BE2C (cell line): Measurements from ENCODE around the gene SYNDIG1.

Source experiments
- DNase-seq: peaks from one replicate; pipeline ENCODE4 v3.0.0-alpha.2; 2020
- H3K27me3 ChIP-seq: fragments of 250-450 bp; sonication (Bioruptor Pico); 2 replicates; pipeline ENCODE4 v1.5.1; 2020; ENCODE audit warnings: mild to moderate bottlenecking
- H3K36me3 ChIP-seq: fragments of 250-450 bp; sonication (Bioruptor Pico); 2 replicates; pipeline ENCODE4 v1.5.1; 2020; ENCODE audit warnings: mild to moderate bottlenecking
- H3K4me1 ChIP-seq: fragments of 250-450 bp; sonication (Bioruptor Pico); 2 replicates; pipeline ENCODE4 v1.5.1; 2020
- H3K4me3 ChIP-seq: 2 replicates; pipeline ENCODE4 v1.5.1; 2011; ENCODE audit warnings: low read depth, low read length
- H3K9me3 ChIP-seq: fragments of 250-450 bp; sonication (Bioruptor Pico); 2 replicates; pipeline ENCODE4 v1.5.1; 2020
- CTCF ChIP-seq: IDR thresholded peaks from 2 replicates; pipeline ENCODE4 v1.5.1; 2012; ENCODE audit warnings: mild to moderate bottlenecking, low read depth, low read length

The SYNDIG1 gene

GRCh38 chr20:24574797-24575196, 105.4 kb downstream of the SYNDIG1 start:
- Histone ChIP-seq H3K4me3 (no peak overlapping the region), H3K9me3 (no peaks in the 10 kb centered on the region), H3K36me3 (no peaks in the 10 kb centered on the region), H3K4me1 (no peaks in the 10 kb centered on the region), H3K27me3 (no peaks in the 10 kb centered on the region)
- DNase-seq: no peak
- TF ChIP-seq CTCF: no peak

- H3K9me3 ChIP-seq: no peaks in the 10 kb centered on the region
- H3K27me3 ChIP-seq: no peaks in the 10 kb centered on the region
- TF ChIP-seq CTCF: no peak
- no peaks in the 10 kb centered on the region for H3K4me1 ChIP-seq
- H3K4me3 ChIP-seq: no peak overlapping the region
- no peak for DNase-seq
- H3K36me3 ChIP-seq: no peaks in the 10 kb centered on the region
Observed at GRCh38 chr20:24575811-24576210, 106.4 kb downstream of the SYNDIG1 start.

GRCh38 chr20:24576447-24576846, 107.0 kb downstream of the SYNDIG1 start:
- Histone ChIP-seq H3K4me3 (no peak overlapping the region), H3K27me3 (no peaks in the 10 kb centered on the region), H3K4me1 (no peaks in the 10 kb centered on the region), H3K9me3 (no peaks in the 10 kb centered on the region), H3K36me3 (no peaks in the 10 kb centered on the region)
- no peak for TF ChIP-seq CTCF
- DNase-seq: no peak

- Histone ChIP-seq H3K4me3 (no peak overlapping the region), H3K9me3 (no peaks in the 10 kb centered on the region), H3K27me3 (no peaks in the 10 kb centered on the region), H3K36me3 (no peaks in the 10 kb centered on the region), H3K4me1 (no peaks in the 10 kb centered on the region)
- TF ChIP-seq CTCF: no peak
- DNase-seq: no peak
Observed at GRCh38 chr20:24577271-24577909, 108.0 kb downstream of the SYNDIG1 start.

GRCh38 chr20:24578567-24579415, 109.4 kb downstream of the SYNDIG1 start:
- Histone ChIP-seq H3K27me3 (no peaks in the 10 kb centered on the region), H3K4me1 (no peaks in the 10 kb centered on the region)
- no peak for TF ChIP-seq CTCF

GRCh38 chr20:24579475-24579874, 110.0 kb downstream of the SYNDIG1 start:
- no peak for TF ChIP-seq CTCF

More at GRCh38 chr20:24578567-24579415, 109.4 kb downstream of the SYNDIG1 start:
- H3K36me3 ChIP-seq: no peaks in the 10 kb centered on the region
- H3K4me3 ChIP-seq: no peak overlapping the region
- H3K9me3 ChIP-seq: no peaks in the 10 kb centered on the region
- DNase-seq: no peak

More at GRCh38 chr20:24579475-24579874, 110.0 kb downstream of the SYNDIG1 start:
- no peaks in the 10 kb centered on the region for H3K4me1 ChIP-seq
- no peaks in the 10 kb centered on the region for H3K9me3 ChIP-seq
- DNase-seq: no peak
- H3K27me3 ChIP-seq: no peaks in the 10 kb centered on the region
- H3K4me3 ChIP-seq: no peak overlapping the region
- no peaks in the 10 kb centered on the region for H3K36me3 ChIP-seq
